ENCODE results near the gene PDK1.
"Not testable (repeated sequence)": the region's sequence is repeated elsewhere in the genome, so short reads cannot be mapped to it uniquely, and the experiment has no call there.

- TF ChIP-seq, protein P1, sequence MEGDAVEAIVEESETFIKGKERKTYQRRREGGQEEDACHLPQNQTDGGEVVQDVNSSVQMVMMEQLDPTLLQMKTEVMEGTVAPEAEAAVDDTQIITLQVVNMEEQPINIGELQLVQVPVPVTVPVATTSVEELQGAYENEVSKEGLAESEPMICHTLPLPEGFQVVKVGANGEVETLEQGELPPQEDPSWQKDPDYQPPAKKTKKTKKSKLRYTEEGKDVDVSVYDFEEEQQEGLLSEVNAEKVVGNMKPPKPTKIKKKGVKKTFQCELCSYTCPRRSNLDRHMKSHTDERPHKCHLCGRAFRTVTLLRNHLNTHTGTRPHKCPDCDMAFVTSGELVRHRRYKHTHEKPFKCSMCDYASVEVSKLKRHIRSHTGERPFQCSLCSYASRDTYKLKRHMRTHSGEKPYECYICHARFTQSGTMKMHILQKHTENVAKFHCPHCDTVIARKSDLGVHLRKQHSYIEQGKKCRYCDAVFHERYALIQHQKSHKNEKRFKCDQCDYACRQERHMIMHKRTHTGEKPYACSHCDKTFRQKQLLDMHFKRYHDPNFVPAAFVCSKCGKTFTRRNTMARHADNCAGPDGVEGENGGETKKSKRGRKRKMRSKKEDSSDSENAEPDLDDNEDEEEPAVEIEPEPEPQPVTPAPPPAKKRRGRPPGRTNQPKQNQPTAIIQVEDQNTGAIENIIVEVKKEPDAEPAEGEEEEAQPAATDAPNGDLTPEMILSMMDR (IDR thresholded peaks at IDR 0.05) = not testable (repeated sequence)
- not testable (repeated sequence) for TF ChIP-seq POLR2A (IDR thresholded peaks at IDR 0.05)
Measured at GRCh38 chr2:172532461-172532860, 23.4 kb upstream of the PDK1 start.
